Neural cell (in vitro differentiated cells): ENCODE results near the gene HYCC1. TPM values are rescaled to one million over a fixed set of nuclear protein-coding genes. Genes with fewer than 3 reads are reported as not detected.

ENCODE experiments used
- H2AFZ ChIP-seq: fragments of 200-600, 300-800 bp; sonication (generic), shearing (Covaris generic); 2 replicates; pipeline ENCODE4 v1.6.0; 2014; ENCODE audit warnings: low read depth, mild to moderate bottlenecking, antibody characterized with exemption, low read length, moderate library complexity
- H3F3A ChIP-seq: fragments of 200-600 bp; shearing (Covaris generic); 2 replicates; pipeline ENCODE4 v1.6.1; 2016; ENCODE audit warnings: mild to moderate bottlenecking, moderate library complexity, mixed read lengths, antibody characterized with exemption, low read length; ENCODE audit not compliant: insufficient read depth, poor library complexity, severe bottlenecking
- H3K27ac ChIP-seq: fragments of 200-600, 300-800 bp; sonication (generic), shearing (Covaris generic); 2 replicates; pipeline ENCODE4 v1.5.1; 2014; ENCODE audit warnings: mild to moderate bottlenecking, low read length, moderate library complexity
- H3K27me3 ChIP-seq: fragments of 300-800, 200-600 bp; sonication (generic), shearing (Covaris generic); 2 replicates; pipeline ENCODE4 v1.6.0; 2014; ENCODE audit warnings: mild to moderate bottlenecking, low read depth, low read length, moderate library complexity; ENCODE audit not compliant: insufficient read depth
- H3K36me3 ChIP-seq: fragments of 300-800, 200-600 bp; sonication (generic), shearing (Covaris generic); 2 replicates; pipeline ENCODE4 v1.5.1; 2014; ENCODE audit warnings: mild to moderate bottlenecking, antibody characterized with exemption, low read length, moderate library complexity; ENCODE audit not compliant: insufficient read depth
- H3K4me2 ChIP-seq: fragments of 300-800, 200-600 bp; sonication (generic), shearing (Covaris generic); 2 replicates; pipeline ENCODE4 v1.6.0; 2014; ENCODE audit warnings: mild to moderate bottlenecking, low read length
- H3K4me3 ChIP-seq: fragments of 300-800, 200-600 bp; sonication (generic), shearing (Covaris generic); 2 replicates; pipeline ENCODE4 v1.5.1; 2014; ENCODE audit warnings: mild to moderate bottlenecking, low read length, moderate library complexity
- H3K79me2 ChIP-seq: fragments of 200-600 bp; shearing (Covaris generic); replicated peaks from 2 replicates; pipeline ENCODE4 v1.6.0; 2014; ENCODE audit warnings: mild to moderate bottlenecking, low read length, moderate library complexity; ENCODE audit not compliant: insufficient read depth
- H3K9ac ChIP-seq: fragments of 300-800, 200-600 bp; sonication (generic), shearing (Covaris generic); 2 replicates; pipeline ENCODE4 v1.6.1; 2016; ENCODE audit warnings: mild to moderate bottlenecking, low read length, mixed read lengths
- H3K9me2 ChIP-seq: fragments of 200-600 bp; shearing (Covaris generic); 2 replicates; pipeline ENCODE4 v1.6.1; 2016; ENCODE audit warnings: mild to moderate bottlenecking, low read length, mixed read lengths; ENCODE audit not compliant: insufficient read depth
- H3K9me3 ChIP-seq: fragments of 200-600, 300-800 bp; sonication (generic), shearing (Covaris generic); 2 replicates; pipeline ENCODE4 v1.6.1; 2016; ENCODE audit warnings: mild to moderate bottlenecking, mixed run types, low read length, moderate library complexity, mixed read lengths
- H4K20me1 ChIP-seq: fragments of 200-600 bp; shearing (Covaris generic); 2 replicates; pipeline ENCODE4 v1.6.1; 2016; ENCODE audit warnings: mild to moderate bottlenecking, mixed run types; ENCODE audit not compliant: insufficient read depth
- CTCF ChIP-seq: fragments of 450-650 bp; IDR thresholded peaks from 2 replicates; pipeline ENCODE4 v1.5.1; 2014; ENCODE audit warnings: antibody characterized with exemption, mild to moderate bottlenecking, moderate library complexity; ENCODE audit not compliant: poor library complexity, severe bottlenecking
- EP300 ChIP-seq: fragments of 450-650 bp; conservative IDR thresholded peaks from 2 replicates; pipeline ENCODE4 v1.6.1; 2014; ENCODE audit warnings: antibody characterized with exemption, mild to moderate bottlenecking, moderate library complexity; ENCODE audit not compliant: poor library complexity, severe bottlenecking
- EZH2 ChIP-seq: fragments of 200-600, 300-800 bp; shearing (Covaris generic), sonication (generic); IDR thresholded peaks from 2 replicates; pipeline ENCODE4 v1.6.1; 2014; ENCODE audit warnings: antibody characterized with exemption, low read length, borderline replicate concordance, mild to moderate bottlenecking; ENCODE audit not compliant: insufficient read depth, poor library complexity, severe bottlenecking
- MXI1 ChIP-seq: fragments of 450-650 bp; conservative IDR thresholded peaks from 2 replicates; pipeline ENCODE4 v1.6.1; 2014; ENCODE audit warnings: antibody characterized with exemption, mild to moderate bottlenecking; ENCODE audit not compliant: poor library complexity, severe bottlenecking
- POLR2AphosphoS5 ChIP-seq: IDR thresholded peaks from 2 replicates; pipeline ENCODE4 v1.6.1; 2012
- RAD21 ChIP-seq: fragments of 450-650 bp; conservative IDR thresholded peaks from 2 replicates; pipeline ENCODE4 v1.6.1; 2014; ENCODE audit warnings: antibody characterized with exemption, mild to moderate bottlenecking, moderate library complexity
- REST ChIP-seq: IDR thresholded peaks from 2 replicates; pipeline ENCODE4 v1.6.1; 2012; ENCODE audit warnings: borderline replicate concordance
- SMC3 ChIP-seq: fragments of 450-650 bp; conservative IDR thresholded peaks from 2 replicates; pipeline ENCODE4 v1.6.1; 2014; ENCODE audit warnings: antibody characterized with exemption, mild to moderate bottlenecking, moderate library complexity; ENCODE audit not compliant: poor library complexity
- TAF1 ChIP-seq: IDR thresholded peaks from 2 replicates; pipeline ENCODE4 v1.6.1; 2012; ENCODE audit warnings: low read depth
- polyA plus RNA-seq: library from polyadenylated mRNA; depleted of rRNA; stranded (reverse); fragments of >200 nt; gene quantifications from 2 replicates; pipeline ENCODE4 v1.2.3, GENCODE V29; 2014

Gene HYCC1
- polyA plus RNA-seq, 1 donor from 2014 or later: 12.3 TPM

- H3K4me3 ChIP-seq: no peak overlapping the region
Observed at GRCh38 chr7:23018750-23019149, 4.8 kb upstream of the HYCC1 start.

GRCh38 chr7:23017309-23017708, 3.4 kb upstream of the HYCC1 start:
- Histone ChIP-seq H3F3A (peaks cover 5% of the 10 kb centered on the region), H4K20me1 (no peaks in the 10 kb centered on the region), H3K79me2 (no peaks in the 10 kb centered on the region), H3K4me2 (no peak overlapping the region), H3K9me2 (no peaks in the 10 kb centered on the region), H3K27ac (no peak overlapping the region), H3K36me3 (no peaks in the 10 kb centered on the region), H3K9me3 (no peaks in the 10 kb centered on the region), H2AFZ (no peak overlapping the region), H3K27me3 (no peaks in the 10 kb centered on the region), H3K4me3 (no peak overlapping the region), H3K9ac (no peak overlapping the region)
- TF ChIP-seq POLR2AphosphoS5 (no peak), REST (no peak), TAF1 (no peak), RAD21 (no peak), MXI1 (no peak), EZH2 (no peak), CTCF (no peak), EP300 (no peak)

More at GRCh38 chr7:23018750-23019149, 4.8 kb upstream of the HYCC1 start:
- no peak for TF ChIP-seq POLR2AphosphoS5
- no peak for TF ChIP-seq SMC3
- TF ChIP-seq EP300: no peak
- TF ChIP-seq REST: no peak
- TF ChIP-seq CTCF: no peak
- no peak for TF ChIP-seq MXI1
- Histone ChIP-seq H3K27ac (no peak overlapping the region), H2AFZ (no peak overlapping the region), H3K9me3 (no peaks in the 10 kb centered on the region), H3K9me2 (no peaks in the 10 kb centered on the region), H3F3A (no peaks in the 10 kb centered on the region), H3K79me2 (no peaks in the 10 kb centered on the region), H3K4me2 (no peak overlapping the region), H3K27me3 (no peaks in the 10 kb centered on the region), H3K9ac (no peak overlapping the region), H4K20me1 (no peaks in the 10 kb centered on the region), H3K36me3 (no peaks in the 10 kb centered on the region)
